ENCODE measurements around the gene RAB3GAP2.
"Not testable (repeated sequence)": the region's sequence is repeated elsewhere in the genome, so short reads cannot be mapped to it uniquely, and the experiment has no call there.

RAB3GAP2 gene

DNA sequence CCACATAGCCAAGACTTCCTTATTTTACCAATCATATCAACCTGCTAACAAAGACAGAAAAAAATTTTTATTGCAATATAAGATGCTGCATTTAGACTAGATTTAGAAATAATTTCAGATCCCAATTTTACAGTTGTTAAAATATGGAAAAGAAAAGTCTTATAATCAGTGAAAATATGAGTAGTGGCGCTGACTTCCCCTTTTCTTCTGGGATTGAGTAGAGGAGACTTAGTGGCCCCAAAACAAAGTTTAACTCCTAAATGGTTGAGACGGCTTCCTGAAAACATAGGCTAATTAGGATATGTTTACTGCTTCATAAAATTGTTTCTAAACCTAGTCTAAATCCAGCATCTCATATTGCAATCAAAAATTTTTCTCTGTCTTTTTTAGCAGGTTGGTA, 68.4 kb downstream of the RAB3GAP2 start:
- DNase-seq (ENCODE audit: low spot score): no peak

GRCh38 chr1:220198186-220199005, 73.9 kb downstream of the RAB3GAP2 start:
- DNase-seq (ENCODE audit: low spot score): no peak

- no peak for DNase-seq (ENCODE audit: low spot score)
Observed at GRCh38 chr1:220195701-220196100, 76.6 kb downstream of the RAB3GAP2 start.

DNA sequence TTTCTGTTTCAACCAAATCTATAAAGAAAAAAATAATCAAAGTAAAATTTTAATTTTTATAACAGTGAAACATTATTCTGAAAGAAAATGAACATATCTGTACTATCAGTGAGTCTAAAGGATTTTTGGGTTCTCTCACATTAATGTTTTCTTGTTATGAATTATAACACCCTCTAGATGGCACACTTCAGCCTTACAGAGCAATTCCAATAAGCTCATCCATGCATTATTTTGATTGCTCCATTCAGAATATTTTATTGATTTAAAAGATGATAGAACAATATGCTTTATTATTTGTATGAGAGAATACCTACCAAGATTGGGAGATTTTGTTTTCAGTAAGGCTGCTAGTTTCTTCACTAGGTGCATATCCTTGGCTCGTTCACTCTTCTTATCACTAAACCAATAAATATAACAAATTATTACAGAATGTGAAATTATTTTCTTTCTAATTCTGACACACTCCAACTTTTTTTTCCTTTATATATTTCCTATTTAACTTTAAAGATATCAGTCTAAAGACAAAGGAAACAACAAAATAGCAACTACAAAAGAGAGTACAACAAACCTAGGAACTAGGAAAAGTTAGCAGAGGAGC, 82.4 kb downstream of the RAB3GAP2 start:
- no peak for DNase-seq (ENCODE audit: low spot score)

GRCh38 chr1:220188538-220188937, 83.7 kb downstream of the RAB3GAP2 start:
- DNase-seq (ENCODE audit: low spot score): no peak

DNA sequence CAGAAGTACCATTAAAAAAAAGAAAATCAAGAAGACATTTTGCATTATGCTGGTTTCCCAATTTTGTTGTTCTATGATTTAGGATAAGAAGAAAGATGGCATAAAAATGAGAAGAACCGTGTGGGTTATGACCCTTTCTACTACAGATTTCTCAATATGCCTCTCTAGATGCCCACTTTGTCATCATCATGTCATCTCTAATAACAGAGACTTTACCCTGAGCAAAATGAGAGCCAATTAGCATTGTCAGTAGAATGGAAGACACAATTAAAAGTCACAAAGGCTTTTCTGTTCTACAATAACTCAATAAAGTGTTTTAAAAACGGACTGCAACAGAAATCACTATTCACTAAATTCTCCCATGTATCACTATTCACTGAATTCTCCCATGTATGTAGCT, 85.5 kb downstream of the RAB3GAP2 start:
- DNase-seq (ENCODE audit: low spot score): no peak

- no peak for DNase-seq (ENCODE audit: low spot score)
Observed at GRCh38 chr1:220184506-220184905, 87.7 kb downstream of the RAB3GAP2 start.

DNA sequence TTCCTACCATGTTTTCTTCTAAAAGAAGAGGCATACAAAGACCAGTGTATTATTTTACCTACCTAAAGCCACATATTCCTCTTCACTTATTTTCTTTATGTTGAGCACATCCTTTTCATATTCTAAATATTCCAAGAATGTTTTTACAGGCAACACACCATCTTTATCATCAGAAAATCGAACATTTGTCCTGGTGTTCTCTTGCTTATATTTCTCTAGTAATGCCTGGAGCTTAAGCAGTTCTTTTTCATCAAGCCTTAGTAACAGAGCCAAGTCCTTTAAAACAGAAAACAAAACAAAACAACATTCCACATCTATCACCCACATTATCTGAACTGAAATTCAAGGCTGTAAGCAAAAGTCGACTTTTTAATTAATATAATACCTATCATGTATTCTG, 89.6 kb downstream of the RAB3GAP2 start:
- DNase-seq (ENCODE audit: low spot score): no peak

DNA sequence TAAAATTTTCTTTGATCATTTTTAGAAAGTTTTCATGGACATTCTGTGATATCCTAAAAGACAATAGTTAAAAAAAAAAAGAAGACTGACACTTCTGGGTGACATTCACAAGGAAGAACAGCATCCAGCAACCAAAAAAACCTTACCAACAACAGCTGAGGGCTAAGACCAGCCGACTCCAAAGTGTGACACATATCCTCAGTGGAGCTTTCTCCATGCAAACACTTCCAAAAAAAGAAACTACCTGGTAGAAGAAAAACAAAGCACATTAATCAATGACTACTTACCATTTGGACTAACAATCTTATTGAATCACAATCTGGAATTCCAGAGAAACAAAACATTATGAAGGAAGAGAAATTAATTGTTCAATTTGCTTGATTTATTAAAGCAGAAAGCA, 90.1 kb downstream of the RAB3GAP2 start:
- no peak for DNase-seq (ENCODE audit: low spot score)

GRCh38 chr1:220176540-220176939, 95.7 kb downstream of the RAB3GAP2 start:
- no peak for DNase-seq (ENCODE audit: low spot score)

DNA sequence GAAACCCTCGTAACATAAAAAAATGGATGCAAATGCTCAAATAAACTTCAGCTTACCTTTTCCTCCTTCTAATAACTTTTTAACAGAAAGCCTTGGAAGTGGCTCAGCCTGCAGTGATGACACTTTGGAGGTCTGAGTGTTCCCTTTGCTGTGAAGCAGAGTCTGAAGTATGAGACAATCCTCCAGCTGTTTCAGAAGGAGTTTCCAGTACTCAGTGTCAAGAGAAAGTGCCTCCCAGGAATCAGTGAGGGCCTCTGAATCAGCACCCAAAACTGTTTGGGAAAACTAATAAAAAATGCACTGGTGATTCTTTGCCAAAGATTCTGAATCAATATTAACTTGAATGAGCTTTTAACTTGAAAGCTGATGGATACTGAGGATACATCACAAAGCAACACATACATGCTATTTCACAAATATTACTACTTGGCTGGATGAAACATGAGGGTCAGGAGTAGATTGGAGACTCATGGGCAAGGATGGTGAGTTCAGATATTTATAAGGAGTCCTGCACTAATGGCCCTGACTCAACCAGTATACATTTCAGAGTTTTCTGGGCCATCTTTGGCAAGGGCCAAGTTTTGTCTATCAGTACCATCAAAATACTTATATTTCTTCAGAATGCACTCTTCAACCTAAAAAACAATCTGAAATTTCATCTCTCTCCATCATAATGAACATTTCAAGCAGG, 101.3 kb downstream of the RAB3GAP2 start:
- no peak for DNase-seq (ENCODE audit: low spot score)

- not testable (repeated sequence) for DNase-seq (ENCODE audit: low spot score)
Observed at GRCh38 chr1:220169887-220170286, 102.4 kb downstream of the RAB3GAP2 start.

DNA sequence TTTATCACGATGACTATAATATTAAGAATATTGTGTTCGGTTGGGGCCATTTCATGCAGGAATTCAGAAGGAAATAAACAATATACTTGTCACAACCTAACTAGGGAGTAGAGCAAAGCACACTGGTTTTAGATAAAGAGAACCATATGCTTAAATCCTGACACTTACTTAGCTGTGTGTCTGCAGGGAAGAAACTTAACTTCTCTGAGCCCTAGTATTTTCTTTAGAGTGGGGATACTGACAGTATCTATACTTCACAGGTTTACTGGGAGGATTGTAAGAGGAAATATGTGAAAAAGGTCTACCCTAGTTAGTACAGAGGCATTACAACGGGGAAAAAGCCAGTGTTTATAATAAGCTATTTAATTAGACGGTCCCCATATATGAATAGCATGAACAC, 105.4 kb downstream of the RAB3GAP2 start:
- no peak for DNase-seq (ENCODE audit: low spot score)

DNA sequence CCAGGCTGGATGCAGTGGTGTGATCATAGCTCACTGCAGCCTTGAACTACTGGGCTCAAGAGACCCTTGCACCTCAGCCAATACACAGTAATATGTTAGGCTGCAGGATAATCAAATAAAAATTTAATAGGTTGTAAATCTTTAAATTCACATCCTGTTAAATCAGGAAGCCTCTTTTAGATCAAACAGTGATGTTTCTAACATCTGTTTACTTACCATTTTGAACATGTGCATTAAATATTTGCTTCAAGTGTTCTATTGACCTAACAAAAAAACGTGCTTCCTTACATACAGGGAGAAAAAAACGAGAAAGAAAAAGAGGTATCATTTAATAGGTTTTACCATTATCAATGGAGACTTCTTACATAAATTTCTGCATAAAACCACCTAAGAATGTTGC, 107.7 kb downstream of the RAB3GAP2 start:
- no peak for DNase-seq (ENCODE audit: low spot score)

DNA sequence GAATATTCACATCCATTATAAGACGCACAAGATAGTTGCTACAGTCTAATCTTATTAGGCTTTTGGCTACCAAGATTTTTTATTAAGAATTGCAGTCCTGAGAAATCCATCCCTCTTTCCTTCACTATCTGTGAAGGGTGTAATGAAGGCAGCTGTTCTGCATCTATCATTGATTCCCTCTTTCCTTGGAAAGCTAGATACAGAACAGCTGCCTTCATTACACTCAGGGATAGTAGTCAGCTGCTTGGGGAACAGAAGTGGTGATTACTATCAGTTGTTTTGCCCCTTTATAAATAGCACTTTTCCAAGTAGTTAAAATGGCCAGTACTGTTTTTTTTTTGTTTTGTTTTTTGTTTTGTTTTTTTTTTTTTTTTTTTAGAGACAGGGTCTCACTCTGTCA, 108.1 kb downstream of the RAB3GAP2 start:
- DNase-seq (ENCODE audit: low spot score): no peak

DNA sequence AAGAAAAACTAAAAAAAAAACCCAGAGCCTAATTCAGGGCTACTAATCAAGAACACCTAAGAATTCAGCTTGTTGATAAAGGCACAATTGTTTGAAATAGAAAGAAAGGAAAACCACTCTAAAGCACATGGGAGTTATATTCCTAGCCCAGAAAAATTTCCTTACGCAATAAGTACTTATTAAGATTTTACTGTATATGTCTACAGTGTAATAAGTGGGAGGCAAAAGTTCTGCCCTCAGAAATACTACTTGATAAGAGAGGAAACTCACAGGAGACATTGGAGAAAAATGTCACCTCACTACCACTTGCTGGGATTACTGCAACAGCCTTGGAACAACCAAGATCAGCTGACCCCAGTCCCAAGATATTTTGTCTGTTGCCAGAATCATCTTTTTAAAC, 112.2 kb downstream of the RAB3GAP2 start:
- no peak for DNase-seq (ENCODE audit: low spot score)

GRCh38 chr1:220159041-220159440, 113.2 kb downstream of the RAB3GAP2 start:
- no peak for DNase-seq (ENCODE audit: low spot score)

DNA sequence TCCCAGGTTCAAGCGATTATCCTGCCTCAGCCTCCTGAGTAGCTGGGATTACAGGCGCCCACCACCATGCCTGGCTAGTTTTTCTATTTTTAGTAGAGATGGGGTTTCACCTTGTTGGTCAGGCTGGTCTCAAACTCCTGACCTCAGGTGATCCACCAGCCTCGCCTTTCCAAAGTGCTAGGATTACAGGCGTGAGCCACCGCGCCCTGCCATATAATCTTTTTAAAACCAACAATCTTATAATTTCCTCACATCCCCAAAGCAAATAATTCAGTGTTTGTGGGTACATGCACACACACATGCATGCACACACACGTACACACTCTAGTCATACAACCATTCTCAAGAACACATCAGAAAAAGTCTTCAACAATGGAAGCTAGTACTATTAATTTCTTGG, 113.7 kb downstream of the RAB3GAP2 start:
- DNase-seq (ENCODE audit: low spot score): not testable (repeated sequence)

DNA sequence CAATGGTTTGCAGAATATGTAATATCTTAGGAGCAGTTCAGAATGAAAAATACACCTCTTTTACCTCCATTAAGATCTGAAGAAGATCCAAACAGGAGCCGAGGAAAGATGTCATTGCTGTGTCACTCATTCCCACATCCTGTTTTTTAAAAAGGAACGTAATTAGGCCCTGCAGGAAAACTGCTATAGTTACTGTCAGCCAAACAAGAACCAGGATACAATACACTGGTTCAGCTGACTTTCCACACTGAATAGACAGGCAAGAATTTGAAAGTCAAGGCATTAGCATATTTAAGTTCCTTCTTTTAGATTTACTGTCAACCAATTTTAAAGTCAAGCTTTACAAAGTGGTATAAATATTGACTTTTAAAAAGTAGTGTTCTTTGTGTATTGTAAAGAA, 114.5 kb downstream of the RAB3GAP2 start:
- no peak for DNase-seq (ENCODE audit: low spot score)

- no peak for DNase-seq (ENCODE audit: low spot score)
Observed at GRCh38 chr1:220156620-220157146, 115.6 kb downstream of the RAB3GAP2 start.

DNA sequence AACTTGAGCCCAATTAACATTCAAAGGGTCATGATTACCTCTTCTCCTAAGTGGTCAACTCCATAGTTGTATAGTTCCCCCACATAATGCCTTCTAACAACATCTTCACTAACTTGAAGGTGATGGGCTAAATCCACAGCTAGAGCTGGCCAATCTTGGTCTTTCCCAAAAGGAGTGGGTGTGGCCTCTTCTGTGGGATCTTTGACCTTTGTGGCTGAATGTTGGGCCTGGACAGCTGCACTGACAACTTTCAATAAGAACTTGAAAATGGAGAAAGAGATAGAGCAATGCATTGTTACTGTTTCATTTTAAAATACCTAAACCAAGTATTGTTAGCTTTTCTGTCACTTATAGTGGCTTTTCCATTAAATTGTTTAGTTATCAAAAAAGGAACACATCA, 119.1 kb downstream of the RAB3GAP2 start:
- DNase-seq (ENCODE audit: low spot score): no peak

DNA sequence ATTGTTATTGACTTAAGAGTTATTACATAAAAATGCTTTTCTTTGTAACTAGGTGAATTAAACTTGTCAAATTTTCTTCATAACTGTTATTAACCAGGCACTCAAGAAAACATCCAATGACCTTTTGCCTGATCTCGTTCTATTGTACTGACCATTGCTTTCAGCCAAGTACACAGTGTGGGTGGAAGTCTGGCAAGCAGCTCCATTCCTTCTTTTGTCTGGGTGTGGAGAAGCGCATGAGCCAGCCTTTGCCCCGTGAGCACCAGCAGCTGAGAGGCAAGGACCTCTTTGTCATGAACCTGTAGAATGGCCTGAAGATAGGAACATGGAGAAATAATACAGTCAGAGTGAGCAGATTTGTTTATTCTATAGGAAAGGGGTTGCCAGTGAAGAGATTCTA, 120.8 kb downstream of the RAB3GAP2 start:
- no peak for DNase-seq (ENCODE audit: low spot score)

DNA sequence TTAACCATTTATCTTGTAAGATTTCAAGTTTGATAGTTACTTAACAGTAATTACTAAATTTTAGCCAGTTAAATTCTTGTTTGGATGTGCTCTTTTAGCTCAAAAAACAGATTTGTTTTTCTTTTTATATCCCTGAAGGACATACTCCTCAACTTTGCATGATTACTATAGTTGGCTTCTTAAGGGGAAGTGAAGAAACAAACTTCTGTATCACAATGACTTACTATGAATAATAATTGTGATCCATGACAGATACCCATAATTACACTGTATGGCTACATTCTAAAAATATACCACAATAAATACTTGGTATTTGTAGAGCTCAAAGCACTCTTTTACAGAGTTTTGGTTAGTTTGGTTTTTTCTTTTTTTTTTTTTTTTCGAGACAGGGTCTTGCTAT, 122.5 kb downstream of the RAB3GAP2 start:
- DNase-seq (ENCODE audit: low spot score): no peak
